NCI-H2227 (cell line): ENCODE data around the gene LIMK1.
"Not testable (repeated sequence)": the region's sequence is repeated elsewhere in the genome, so short reads cannot be mapped to it uniquely, and the experiment has no call there.

ENCODE experiments used
- DNase-seq: peaks from one replicate; lab custom pipeline; 2025; ENCODE audit not compliant: unreplicated experiment; lab: John Stamatoyannopoulos, UW

LIMK1 gene

GRCh38 chr7:74121401-74122249 lies 38.0 kb downstream of the LIMK1 start:
- no peak for DNase-seq

GRCh38 chr7:74123892-74124291 lies 40.3 kb downstream of the LIMK1 start:
- not testable (repeated sequence) for DNase-seq

- DNase-seq, result no peak
Observed at GRCh38 chr7:74126220-74126880, 42.7 kb downstream of the LIMK1 start.

- no peak for DNase-seq
Observed at GRCh38 chr7:74129887-74130286, 46.3 kb downstream of the LIMK1 start.

- DNase-seq, result no peak
Observed at GRCh38 chr7:74130518-74130917, 46.9 kb downstream of the LIMK1 start.

GRCh38 chr7:74134117-74134620 lies 50.6 kb downstream of the LIMK1 start:
- DNase-seq, result no peak

GRCh38 chr7:74138334-74138867 lies 54.8 kb downstream of the LIMK1 start:
- DNase-seq, result no peak

GRCh38 chr7:74138945-74139843 lies 55.6 kb downstream of the LIMK1 start:
- DNase-seq, result no peak

- DNase-seq, result no peak
Observed at GRCh38 chr7:74141705-74142104, 58.1 kb downstream of the LIMK1 start.

GRCh38 chr7:74143383-74143782 lies 59.8 kb downstream of the LIMK1 start:
- DNase-seq, result no peak

GRCh38 chr7:74148491-74148890 lies 64.9 kb downstream of the LIMK1 start:
- DNase-seq, result no peak

GRCh38 chr7:74149071-74149470 lies 65.5 kb downstream of the LIMK1 start:
- no peak for DNase-seq

- DNase-seq, result no peak
Observed at GRCh38 chr7:74149603-74150002, 66.0 kb downstream of the LIMK1 start.

GRCh38 chr7:74153736-74154135 lies 70.1 kb downstream of the LIMK1 start:
- no peak for DNase-seq

GRCh38 chr7:74155810-74156395 lies 72.3 kb downstream of the LIMK1 start:
- DNase-seq, result no peak

- DNase-seq, result no peak
Observed at GRCh38 chr7:74157605-74158004, 74.0 kb downstream of the LIMK1 start.

- no peak for DNase-seq
Observed at GRCh38 chr7:74164985-74165456, 81.4 kb downstream of the LIMK1 start.

GRCh38 chr7:74165867-74166593 lies 82.4 kb downstream of the LIMK1 start:
- no peak for DNase-seq

GRCh38 chr7:74167324-74167723 lies 83.7 kb downstream of the LIMK1 start:
- DNase-seq, result not testable (repeated sequence)
